SK-N-SH (cell line): ENCODE results near the gene KCNQ2. TPM values are rescaled to one million over a fixed set of nuclear protein-coding genes. Genes with fewer than 3 reads are reported as not detected.

Experiments
- CTCF ChIA-PET: fragments of 300-600, 350-600 bp; formaldehyde crosslinking; extraction: SDS; loops from one replicate; lab custom pipeline; 2021; lab: Yijun Ruan, JAX
- POLR2A ChIA-PET: fragments of 350-600 bp; sonication (Branson Sonifier 250); formaldehyde crosslinking; extraction: SDS; loops from one replicate; lab custom pipeline; 2020; ENCODE audit warnings: antibody characterized with exemption, inconsistent platforms; lab: Yijun Ruan, JAX
- DNase-seq: peaks from one replicate; pipeline ENCODE4 v3.0.0; 2012
- H2AFZ ChIP-seq: fragments of 200-600 bp; sonication (generic); 2 replicates; pipeline ENCODE4 v1.8.1; 2016; ENCODE audit warnings: antibody characterized with exemption, mild to moderate bottlenecking, low read depth
- H3F3A ChIP-seq: fragments of 200-600 bp; sonication (generic); replicated peaks from 2 replicates; pipeline ENCODE3; 2016; ENCODE audit warnings: antibody characterized with exemption, mild to moderate bottlenecking; ENCODE audit not compliant: insufficient read depth
- H3K27ac ChIP-seq, 2 experiments: fragments of 200-500 bp in 1 of 2; fragments of 200-600 bp in 1 of 2; sonication (Bioruptor generic) in 1 of 2; sonication (generic), shearing (Covaris generic) in 1 of 2; 2 replicates each; pipeline versions ENCODE4 v1.5.1 to v1.6.1; 2014 to 2016; ENCODE audit warnings: low read depth in 2 of 2, inconsistent platforms in 1 of 2, low read length in 1 of 2, mild to moderate bottlenecking in 1 of 2, mixed read lengths in 1 of 2
- H3K27me3 ChIP-seq: fragments of 200-600 bp; sonication (generic), shearing (Covaris generic); 2 replicates; pipeline ENCODE4 v1.6.1; 2016; ENCODE audit warnings: mixed run types; ENCODE audit not compliant: insufficient read depth
- H3K36me3 ChIP-seq, 2 experiments: fragments of 200-500 bp in 1 of 2; fragments of 200-600 bp in 1 of 2; sonication (Bioruptor generic) in 1 of 2; sonication (generic) in 1 of 2; replicated peaks in 1 of 2; 2 replicates each; pipeline versions ENCODE3 to v1.5.1; 2014 to 2016; ENCODE audit warnings: low read length in 1 of 2, mild to moderate bottlenecking in 1 of 2; ENCODE audit not compliant: insufficient read depth in 2 of 2, control insufficient read depth in 1 of 2
- H3K4me1 ChIP-seq, 2 experiments: fragments of 200-500 bp in 1 of 2; fragments of 200-600 bp in 1 of 2; sonication (Bioruptor generic) in 1 of 2; sonication (generic), shearing (Covaris generic) in 1 of 2; 2 replicates each; pipeline versions ENCODE4 v1.5.1 to v1.6.1; 2014 to 2016; ENCODE audit warnings: low read depth in 1 of 2, low read length in 1 of 2, mixed run types in 1 of 2; ENCODE audit not compliant: insufficient read depth in 2 of 2, control insufficient read depth in 1 of 2
- H3K4me2 ChIP-seq: fragments of 200-600 bp; sonication (generic), shearing (Covaris generic); 2 replicates; pipeline ENCODE4 v1.6.1; 2017; ENCODE audit warnings: mixed run types
- H3K4me3 ChIP-seq, 2 experiments: fragments of 200-500 bp in 1 of 2; fragments of 200-600 bp in 1 of 2; sonication (Bioruptor generic) in 1 of 2; sonication (generic), shearing (Covaris generic) in 1 of 2; 2 replicates each; pipeline versions ENCODE4 v1.5.1 to v1.8.1; 2014 to 2016; ENCODE audit warnings: low read depth in 2 of 2, inconsistent platforms in 1 of 2, low read length in 1 of 2, mild to moderate bottlenecking in 1 of 2, mixed read lengths in 1 of 2, moderate library complexity in 1 of 2
- H3K79me2 ChIP-seq: fragments of 200-600 bp; sonication (generic); 2 replicates; pipeline ENCODE4 v1.8.1; 2017; ENCODE audit warnings: mild to moderate bottlenecking; ENCODE audit not compliant: insufficient read depth
- H3K9ac ChIP-seq: fragments of 200-600 bp; sonication (generic); 2 replicates; pipeline ENCODE4 v1.6.1; 2017; ENCODE audit warnings: mixed run types
- H3K9me2 ChIP-seq: fragments of 200-600 bp; sonication (generic); 2 replicates; pipeline ENCODE4 v1.6.1; 2017; ENCODE audit warnings: mixed run types
- H3K9me3 ChIP-seq: fragments of 200-600 bp; sonication (generic); 2 replicates; pipeline ENCODE4 v1.6.1; 2017; ENCODE audit warnings: mixed run types, mild to moderate bottlenecking, moderate library complexity
- H4K20me1 ChIP-seq: fragments of 200-600 bp; sonication (generic); 2 replicates; pipeline ENCODE4 v1.6.1; 2017; ENCODE audit warnings: mild to moderate bottlenecking, mixed run types; ENCODE audit not compliant: insufficient read depth
- FOSL2 ChIP-seq: IDR thresholded peaks from 2 replicates; pipeline ENCODE4 v1.4.0; 2012; ENCODE audit warnings: low read depth, mild to moderate bottlenecking, moderate library complexity, borderline replicate concordance
- IRF3 ChIP-seq: fragments of 150-350 bp; IDR thresholded peaks from 2 replicates; pipeline ENCODE4 v1.6.1; 2016; ENCODE audit warnings: mild to moderate bottlenecking, low read depth, low read length
- NFIC ChIP-seq: IDR thresholded peaks from 2 replicates; pipeline ENCODE4 v1.4.0; 2012; ENCODE audit warnings: borderline replicate concordance
- RFX5 ChIP-seq: IDR thresholded peaks from 2 replicates; pipeline ENCODE4 v1.6.1; 2012; ENCODE audit warnings: mild to moderate bottlenecking, improper control_type of control experiment, low read length
- SMC3 ChIP-seq: IDR thresholded peaks from 2 replicates; pipeline ENCODE4 v1.6.1; 2012; ENCODE audit warnings: low read depth, low read length, improper control_type of control experiment
- TEAD4 ChIP-seq: IDR thresholded peaks from 2 replicates; pipeline ENCODE4 v1.4.0; 2012; ENCODE audit warnings: mild to moderate bottlenecking, borderline replicate concordance; ENCODE audit not compliant: insufficient read depth
- USF1 ChIP-seq: IDR thresholded peaks from 2 replicates; pipeline ENCODE4 v1.4.0; 2012; ENCODE audit warnings: low read depth, borderline replicate concordance
- ZBTB33 ChIP-seq: IDR thresholded peaks from 2 replicates; pipeline ENCODE4 v1.4.0; 2012; ENCODE audit warnings: low read depth, borderline replicate concordance
- WGBS: methylation state at CpG from one replicate; pipeline ENCODE4 v1.1.6; 2017; ENCODE audit warnings: low lambda C conversion rate; 5-methylcytosine and 5-hydroxymethylcytosine counted together
- polyA plus RNA-seq, 3 experiments: library from polyadenylated mRNA; depleted of rRNA; stranded (reverse); fragments of >200 nt; gene quantifications; 2 replicates each; pipeline ENCODE4 v1.2.3, GENCODE V29; 2012
- TF ChIP-seq, protein P1 (sequence below): fragments of 200-600 bp; sonication (generic); IDR thresholded peaks from 2 replicates; pipeline ENCODE4 v1.6.1; 2017; ENCODE audit warnings: antibody characterized with exemption, mild to moderate bottlenecking, moderate library complexity

The KCNQ2 gene
- polyA plus RNA-seq, 1 of the 3 experiments (the other 2 are of a cell fraction): 3.9 TPM

GRCh38 chr20:63469713-63470101 lies 2.7 kb downstream of the KCNQ2 start:
- H3K27me3 ChIP-seq: peaks cover 29% of the 10 kb centered on the region
- H3K4me2 ChIP-seq: no peak overlapping the region
- H3K79me2 ChIP-seq: no peaks in the 10 kb centered on the region
- H3K9ac ChIP-seq: no peak overlapping the region
- no peak for DNase-seq
- peaks cover 0 to 68% of the 10 kb centered on the region in 2 experiments; a peak in 2 of 4 replicates for H3K4me1 ChIP-seq
- no peaks in the 10 kb centered on the region for H4K20me1 ChIP-seq
- TF ChIP-seq, protein P1, sequence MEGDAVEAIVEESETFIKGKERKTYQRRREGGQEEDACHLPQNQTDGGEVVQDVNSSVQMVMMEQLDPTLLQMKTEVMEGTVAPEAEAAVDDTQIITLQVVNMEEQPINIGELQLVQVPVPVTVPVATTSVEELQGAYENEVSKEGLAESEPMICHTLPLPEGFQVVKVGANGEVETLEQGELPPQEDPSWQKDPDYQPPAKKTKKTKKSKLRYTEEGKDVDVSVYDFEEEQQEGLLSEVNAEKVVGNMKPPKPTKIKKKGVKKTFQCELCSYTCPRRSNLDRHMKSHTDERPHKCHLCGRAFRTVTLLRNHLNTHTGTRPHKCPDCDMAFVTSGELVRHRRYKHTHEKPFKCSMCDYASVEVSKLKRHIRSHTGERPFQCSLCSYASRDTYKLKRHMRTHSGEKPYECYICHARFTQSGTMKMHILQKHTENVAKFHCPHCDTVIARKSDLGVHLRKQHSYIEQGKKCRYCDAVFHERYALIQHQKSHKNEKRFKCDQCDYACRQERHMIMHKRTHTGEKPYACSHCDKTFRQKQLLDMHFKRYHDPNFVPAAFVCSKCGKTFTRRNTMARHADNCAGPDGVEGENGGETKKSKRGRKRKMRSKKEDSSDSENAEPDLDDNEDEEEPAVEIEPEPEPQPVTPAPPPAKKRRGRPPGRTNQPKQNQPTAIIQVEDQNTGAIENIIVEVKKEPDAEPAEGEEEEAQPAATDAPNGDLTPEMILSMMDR: no peak
- TF ChIP-seq RFX5 (no peak), TEAD4 (no peak), IRF3 (no peak), ZBTB33 (no peak), FOSL2 (no peak), SMC3 (no peak), USF1 (no peak), NFIC (no peak)
- H3K9me3 ChIP-seq: no peaks in the 10 kb centered on the region
- H3K4me3 ChIP-seq: peak overlapping the region in 1 of 2 experiments; percentile 56; a peak in 1 of 4 replicates
- 62% methylated on average over 9 of the region's 13 CpGs for WGBS
- H3F3A ChIP-seq: no peaks in the 10 kb centered on the region
- H2AFZ ChIP-seq: no peak overlapping the region
- CTCF ChIA-PET: interaction anchor here (0.8 to 5.2 kb wide), 10 partner anchors 13 to 614 kb away, joined by 3 to 24 read pairs (median 10); partner anchors contain the start of genes LKAAEAR1 and PPDPF
- H3K36me3 ChIP-seq: no peaks in the 10 kb centered on the region
- H3K27ac ChIP-seq: peak overlapping the region in 1 of 2 experiments; percentile 86; a peak in 2 of 4 replicates
- POLR2A ChIA-PET: interaction anchor here (1.0 to 2.2 kb wide), 3 partner anchors 12 to 51 kb away, joined by 3 to 6 read pairs (median 6); partner anchors contain the start of gene PPDPF
- H3K9me2 ChIP-seq: no peaks in the 10 kb centered on the region
